Measurements from ENCODE around the gene MISP. TPM values are rescaled to one million over a fixed set of nuclear protein-coding genes. Genes with fewer than 3 reads are reported as not detected.

The MISP gene
- total and polyA plus RNA-seq, 12 donors: 0.01 TPM; not detected in 11

DNA sequence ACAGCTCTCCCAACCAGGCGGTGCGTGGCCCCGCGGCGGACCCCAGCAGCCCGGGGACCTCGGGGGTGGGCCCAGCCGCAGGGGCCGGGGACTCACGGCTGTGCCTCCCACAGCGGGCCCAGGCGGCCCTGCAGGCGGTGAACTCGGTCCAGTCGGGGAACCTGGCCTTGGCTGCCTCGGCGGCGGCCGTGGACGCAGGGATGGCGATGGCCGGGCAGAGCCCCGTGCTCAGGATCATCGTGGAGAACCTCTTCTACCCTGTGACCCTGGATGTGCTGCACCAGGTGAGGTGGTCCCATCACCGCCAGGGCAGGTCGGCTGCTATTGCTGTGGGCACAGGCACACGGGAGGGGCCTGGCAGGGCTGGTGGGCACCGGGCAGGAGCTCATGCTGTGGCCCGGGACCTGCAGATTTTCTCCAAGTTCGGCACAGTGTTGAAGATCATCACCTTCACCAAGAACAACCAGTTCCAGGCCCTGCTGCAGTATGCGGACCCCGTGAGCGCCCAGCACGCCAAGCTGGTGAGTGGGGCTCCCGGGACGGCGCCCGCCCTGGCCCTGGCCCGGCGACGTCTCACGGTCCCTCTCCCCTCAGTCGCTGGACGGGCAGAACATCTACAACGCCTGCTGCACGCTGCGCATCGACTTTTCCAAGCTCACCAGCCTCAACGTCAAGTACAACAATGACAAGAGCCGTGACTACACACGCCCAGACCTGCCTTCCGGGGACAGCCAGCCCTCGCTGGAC, 53.7 kb downstream of the MISP start:
- H3K27ac ChIP-seq: peak overlapping the region in 1 of 10 donors; percentile 29
- no peaks in the 10 kb centered on the region for H3K9me3 ChIP-seq
- H3K4me1 ChIP-seq: peaks cover 42 to 66% (median 47%) of the 10 kb centered on the region in 9 donors
- no peaks in the 10 kb centered on the region for H3K27me3 ChIP-seq
- TF ChIP-seq, protein P1, sequence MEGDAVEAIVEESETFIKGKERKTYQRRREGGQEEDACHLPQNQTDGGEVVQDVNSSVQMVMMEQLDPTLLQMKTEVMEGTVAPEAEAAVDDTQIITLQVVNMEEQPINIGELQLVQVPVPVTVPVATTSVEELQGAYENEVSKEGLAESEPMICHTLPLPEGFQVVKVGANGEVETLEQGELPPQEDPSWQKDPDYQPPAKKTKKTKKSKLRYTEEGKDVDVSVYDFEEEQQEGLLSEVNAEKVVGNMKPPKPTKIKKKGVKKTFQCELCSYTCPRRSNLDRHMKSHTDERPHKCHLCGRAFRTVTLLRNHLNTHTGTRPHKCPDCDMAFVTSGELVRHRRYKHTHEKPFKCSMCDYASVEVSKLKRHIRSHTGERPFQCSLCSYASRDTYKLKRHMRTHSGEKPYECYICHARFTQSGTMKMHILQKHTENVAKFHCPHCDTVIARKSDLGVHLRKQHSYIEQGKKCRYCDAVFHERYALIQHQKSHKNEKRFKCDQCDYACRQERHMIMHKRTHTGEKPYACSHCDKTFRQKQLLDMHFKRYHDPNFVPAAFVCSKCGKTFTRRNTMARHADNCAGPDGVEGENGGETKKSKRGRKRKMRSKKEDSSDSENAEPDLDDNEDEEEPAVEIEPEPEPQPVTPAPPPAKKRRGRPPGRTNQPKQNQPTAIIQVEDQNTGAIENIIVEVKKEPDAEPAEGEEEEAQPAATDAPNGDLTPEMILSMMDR (IDR thresholded peaks at IDR 0.05): no peak
- no peak overlapping the region for H3K4me3 ChIP-seq
- ATAC-seq: no peak
- WGBS, 2 donors: 92% methylated on average over 53 of the region's 53 CpGs
- H3K36me3 ChIP-seq: peaks cover 7 to 99% (median 54%) of the 10 kb centered on the region in 9 donors
- intact Hi-C loops (cut with DNase I): no loop called here
- no peak for DNase-seq

DNA sequence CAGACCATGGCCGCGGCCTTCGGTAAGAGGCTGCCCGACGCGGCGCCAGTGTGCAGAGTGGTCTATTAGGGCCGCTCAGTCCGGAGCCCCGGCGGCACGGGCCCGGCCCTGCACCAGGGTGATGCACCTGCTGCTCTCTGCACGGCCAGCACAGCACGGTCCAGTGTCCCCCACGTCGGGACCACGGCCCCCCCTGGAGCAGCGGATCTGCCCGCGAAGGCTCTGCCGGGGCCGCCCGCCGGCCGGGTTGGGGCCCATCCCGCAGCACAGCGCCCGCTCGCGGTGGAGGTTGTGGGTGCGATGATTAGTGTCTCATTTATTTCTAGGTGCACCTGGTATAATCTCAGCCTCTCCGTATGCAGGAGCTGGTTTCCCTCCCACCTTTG, 54.2 kb downstream of the MISP start:
- no peaks in the 10 kb centered on the region for H3K9me3 ChIP-seq
- TF ChIP-seq, protein P1 (IDR thresholded peaks at IDR 0.05): peak in 1 of 9 donors; percentile 49
- intact Hi-C loops (cut with DNase I): no loop called here
- peaks cover 36 to 61% (median 42%) of the 10 kb centered on the region in 9 donors for H3K4me1 ChIP-seq
- H3K36me3 ChIP-seq: peaks cover 7 to 99% (median 60%) of the 10 kb centered on the region in 9 donors
- H3K4me3 ChIP-seq: no peak overlapping the region
- no peaks in the 10 kb centered on the region for H3K27me3 ChIP-seq
- WGBS, 2 donors: 89 to 91% methylated on average over 33 of the region's 33 CpGs
- H3K27ac ChIP-seq: no peak overlapping the region
- DNase-seq (no peak), ATAC-seq (no peak)

DNA sequence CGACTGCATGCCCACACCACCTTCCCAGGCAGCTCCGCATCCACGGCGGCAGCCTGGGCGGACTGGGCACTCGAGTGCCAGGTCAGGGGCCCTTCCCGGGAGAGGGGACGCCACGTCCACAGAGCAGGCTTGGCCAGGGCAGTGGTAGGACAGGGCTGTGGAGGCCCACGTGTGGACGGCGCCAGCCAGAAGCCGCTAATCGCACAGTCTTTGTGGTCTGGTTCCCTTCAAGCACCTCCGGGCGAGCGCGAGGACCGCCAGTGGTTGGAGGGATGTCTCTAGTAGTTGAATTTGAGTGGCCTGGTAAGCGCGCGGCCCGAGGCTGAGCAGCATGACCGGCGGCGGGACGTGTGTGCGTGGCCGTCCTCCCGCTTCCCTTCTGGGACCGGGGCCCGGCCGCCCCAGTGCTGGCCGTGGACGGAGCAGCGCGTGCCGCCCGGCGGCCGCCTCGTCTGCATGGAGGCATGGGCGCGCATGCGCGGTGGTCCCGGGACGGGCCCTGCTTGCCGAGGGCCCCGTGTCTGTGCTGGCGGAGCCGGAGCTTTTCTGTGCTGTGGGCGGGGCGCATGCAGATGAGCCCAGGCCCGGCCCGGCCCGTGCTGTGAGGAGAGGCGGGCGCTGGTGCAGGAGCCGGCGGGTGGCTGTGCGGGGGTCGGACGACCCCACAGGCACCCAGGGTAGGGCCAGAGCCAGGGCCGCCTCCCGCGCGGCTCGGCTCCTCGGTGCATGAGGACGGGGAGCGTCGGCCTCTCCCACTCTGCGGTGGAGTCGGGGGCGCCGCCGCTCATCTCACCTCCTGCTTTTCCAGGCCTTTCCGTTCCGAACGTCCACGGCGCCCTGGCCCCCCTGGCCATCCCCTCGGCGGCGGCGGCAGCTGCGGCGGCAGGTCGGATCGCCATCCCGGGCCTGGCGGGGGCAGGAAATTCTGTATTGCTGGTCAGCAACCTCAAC, 55.0 kb downstream of the MISP start:
- no peak overlapping the region for H3K27ac ChIP-seq
- intact Hi-C loops (cut with DNase I): no loop called here
- no peak overlapping the region for H3K4me3 ChIP-seq
- ATAC-seq: no peak
- TF ChIP-seq, protein P1 (IDR thresholded peaks at IDR 0.05): no peak
- H3K36me3 ChIP-seq: peaks cover 12 to 99% (median 67%) of the 10 kb centered on the region in 9 donors
- no peak for DNase-seq
- peaks cover 29 to 54% (median 35%) of the 10 kb centered on the region in 9 donors for H3K4me1 ChIP-seq
- 88 to 90% methylated on average over 92 to 93 of the region's 93 CpGs for WGBS, 2 donors
- H3K27me3 ChIP-seq: no peaks in the 10 kb centered on the region
- no peaks in the 10 kb centered on the region for H3K9me3 ChIP-seq

DNA sequence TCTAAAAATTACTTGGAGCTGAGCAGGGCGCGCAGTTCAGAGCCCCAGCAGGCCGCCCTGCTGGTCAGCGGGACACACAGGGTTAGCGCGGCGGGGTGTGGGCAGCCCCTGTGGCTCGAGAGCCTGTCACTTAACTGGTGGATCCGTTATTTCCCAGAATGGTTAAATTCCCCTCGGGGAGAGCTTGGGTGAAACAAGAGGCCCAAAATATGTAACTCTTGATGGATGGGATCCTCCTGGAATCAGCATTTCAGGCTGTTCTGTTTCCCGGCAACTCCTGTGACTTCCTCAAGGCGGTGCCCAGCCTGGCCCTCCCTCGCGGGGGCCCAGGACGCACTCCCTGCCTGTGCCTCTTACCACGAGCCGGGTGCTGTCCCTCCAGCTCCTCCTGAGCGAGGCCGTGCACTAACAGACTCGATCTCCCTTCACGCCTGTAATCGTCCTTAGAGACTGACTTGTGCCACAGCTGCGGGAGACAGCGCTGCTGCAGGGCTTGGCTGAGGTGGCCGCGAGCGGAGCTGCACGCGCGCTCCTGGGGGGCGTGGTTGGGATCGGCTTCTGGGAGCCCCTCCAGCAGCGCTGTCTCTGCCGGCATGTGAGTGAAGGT, 56.0 kb downstream of the MISP start:
- Histone ChIP-seq H3K4me1 (peaks cover 18 to 43% (median 24%) of the 10 kb centered on the region in 9 donors), H3K27ac (no peak overlapping the region), H3K9me3 (no peaks in the 10 kb centered on the region), H3K27me3 (no peaks in the 10 kb centered on the region), H3K4me3 (no peak overlapping the region), H3K36me3 (peaks cover 17 to 99% (median 77%) of the 10 kb centered on the region in 9 donors)
- WGBS, 2 donors: 83 to 87% methylated on average over 34 of the region's 34 CpGs
- ATAC-seq (no peak), DNase-seq (no peak)
- TF ChIP-seq, protein P1 (IDR thresholded peaks at IDR 0.05): no peak
- intact Hi-C loops (cut with DNase I): no loop called here

All from heart right ventricle (tissue), 16 donors.